Measurements from ENCODE around the gene EDN3. TPM values are rescaled to one million over a fixed set of nuclear protein-coding genes. Genes with fewer than 3 reads are reported as not detected.

The EDN3 gene
- total and polyA plus RNA-seq, 2 donors (not counting 3 experiments of a cell fraction or from before 2014, with no cell fraction given): not detected

DNA sequence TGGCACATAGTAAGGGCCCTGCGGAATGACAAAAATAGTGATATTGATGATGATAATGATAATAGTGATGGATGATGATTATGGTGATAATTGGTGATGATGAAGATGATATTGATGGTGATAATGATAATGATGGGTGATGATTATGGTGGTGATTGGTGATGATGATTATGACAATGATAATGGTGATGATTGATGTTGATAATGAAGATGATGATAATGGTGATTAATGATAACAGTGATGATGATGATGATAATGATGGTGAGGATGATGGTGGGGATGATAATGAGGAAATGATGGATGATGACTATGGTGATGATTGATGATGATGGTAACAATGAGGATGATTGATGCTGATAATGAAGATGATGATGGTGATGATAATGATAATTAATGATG is 48.9 kb downstream of the EDN3 start:
- Histone ChIP-seq H2AFZ (ENCODE audit: low read depth, low read length) (no peak overlapping the region), H3K9me1 (replicated peaks; ENCODE audit: control insufficient read depth, extremely low read depth, insufficient read depth, low read length) (no peaks in the 10 kb centered on the region), H3K4me1 (ENCODE audit: control insufficient read depth, extremely low read depth, insufficient read depth, low read length) (no peaks in the 10 kb centered on the region), H3K4me3 (replicated peaks in 1 of 3; ENCODE audit: insufficient read depth in 1 of 3, low read depth in 1 of 3, low read length in 3 of 3) (no peak overlapping the region), H3K36me3 (ENCODE audit: control insufficient read depth in 2 of 2, extremely low read depth in 1 of 2, insufficient read depth in 2 of 2, low read length in 2 of 2) (no peaks in the 10 kb centered on the region), H3K27ac (ENCODE audit: insufficient read depth, low read depth, low read length) (no peak overlapping the region), H4K20me1 (replicated peaks; ENCODE audit: control insufficient read depth, extremely low read depth, insufficient read depth, low read length) (no peaks in the 10 kb centered on the region), H3K27me3 (ENCODE audit: control insufficient read depth in 2 of 2, insufficient read depth in 2 of 2, low read length in 2 of 2) (no peaks in the 10 kb centered on the region), H3K79me2 (ENCODE audit: control insufficient read depth, insufficient read depth, low read length) (no peaks in the 10 kb centered on the region), H3K4me2 (ENCODE audit: insufficient read depth, low read length) (no peak overlapping the region), H3K9ac (replicated peaks; ENCODE audit: extremely low read depth, insufficient read depth, low read length) (no peak overlapping the region), H3K9me3 (replicated peaks; ENCODE audit: control insufficient read depth, insufficient read depth, low read length) (no peaks in the 10 kb centered on the region)
- no peak for DNase-seq (ENCODE audit: low read depth, low spot score)
- ChIA-PET POLR2A (no interaction called here), CTCF (no interaction called here)
- BruUV-seq (replicated peaks): no TSS peak
- dilution Hi-C loops (cut with MboI; ENCODE audit: extremely low pct_ligation_motif_present, low sequenced_read_pairs) (no loop called here), intact Hi-C loops (cut with micrococcal nuclease) (no loop called here)
- FAIRE-seq: no peak
- TF ChIP-seq POLR2AphosphoS5 (IDR thresholded peaks at IDR 0.05; ENCODE audit: insufficient read depth, low read depth, low read length): no peak
- TF ChIP-seq GATA2 (IDR thresholded peaks at IDR 0.05; ENCODE audit: insufficient read depth, insufficient read length, low read depth, low read length): no peak
- no peak for TF ChIP-seq POLR2A (IDR thresholded peaks at IDR 0.05; ENCODE audit: low read depth, low read length)
- TF ChIP-seq MYC (IDR thresholded peaks at IDR 0.05; ENCODE audit: low read depth, low read length): no peak
- TF ChIP-seq, protein P1, sequence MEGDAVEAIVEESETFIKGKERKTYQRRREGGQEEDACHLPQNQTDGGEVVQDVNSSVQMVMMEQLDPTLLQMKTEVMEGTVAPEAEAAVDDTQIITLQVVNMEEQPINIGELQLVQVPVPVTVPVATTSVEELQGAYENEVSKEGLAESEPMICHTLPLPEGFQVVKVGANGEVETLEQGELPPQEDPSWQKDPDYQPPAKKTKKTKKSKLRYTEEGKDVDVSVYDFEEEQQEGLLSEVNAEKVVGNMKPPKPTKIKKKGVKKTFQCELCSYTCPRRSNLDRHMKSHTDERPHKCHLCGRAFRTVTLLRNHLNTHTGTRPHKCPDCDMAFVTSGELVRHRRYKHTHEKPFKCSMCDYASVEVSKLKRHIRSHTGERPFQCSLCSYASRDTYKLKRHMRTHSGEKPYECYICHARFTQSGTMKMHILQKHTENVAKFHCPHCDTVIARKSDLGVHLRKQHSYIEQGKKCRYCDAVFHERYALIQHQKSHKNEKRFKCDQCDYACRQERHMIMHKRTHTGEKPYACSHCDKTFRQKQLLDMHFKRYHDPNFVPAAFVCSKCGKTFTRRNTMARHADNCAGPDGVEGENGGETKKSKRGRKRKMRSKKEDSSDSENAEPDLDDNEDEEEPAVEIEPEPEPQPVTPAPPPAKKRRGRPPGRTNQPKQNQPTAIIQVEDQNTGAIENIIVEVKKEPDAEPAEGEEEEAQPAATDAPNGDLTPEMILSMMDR (IDR thresholded peaks at IDR 0.05; ENCODE audit: extremely low read depth in 1 of 2, insufficient read depth in 1 of 2, low read depth in 1 of 2, low read length in 2 of 2): no peak
- TF ChIP-seq, protein P2, sequence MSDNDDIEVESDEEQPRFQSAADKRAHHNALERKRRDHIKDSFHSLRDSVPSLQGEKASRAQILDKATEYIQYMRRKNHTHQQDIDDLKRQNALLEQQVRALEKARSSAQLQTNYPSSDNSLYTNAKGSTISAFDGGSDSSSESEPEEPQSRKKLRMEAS (IDR thresholded peaks at IDR 0.05; ENCODE audit: insufficient read depth, insufficient read length): no peak

All from endothelial cell of umbilical vein (primary cell).